GM10266 (cell line): ENCODE results near the gene TMEM255B.

Experiments
- DNase-seq: peaks from one replicate; pipeline ENCODE4 v3.0.0; 2012; ENCODE audit errors: extremely low spot score
- TF ChIP-seq, protein P1 (sequence below): IDR thresholded peaks from 2 replicates; pipeline ENCODE4 v1.5.1; 2012; ENCODE audit warnings: mild to moderate bottlenecking, low read depth; ENCODE audit not compliant: control insufficient read depth, insufficient read depth; ENCODE audit errors: missing control alignments

Gene TMEM255B

DNA sequence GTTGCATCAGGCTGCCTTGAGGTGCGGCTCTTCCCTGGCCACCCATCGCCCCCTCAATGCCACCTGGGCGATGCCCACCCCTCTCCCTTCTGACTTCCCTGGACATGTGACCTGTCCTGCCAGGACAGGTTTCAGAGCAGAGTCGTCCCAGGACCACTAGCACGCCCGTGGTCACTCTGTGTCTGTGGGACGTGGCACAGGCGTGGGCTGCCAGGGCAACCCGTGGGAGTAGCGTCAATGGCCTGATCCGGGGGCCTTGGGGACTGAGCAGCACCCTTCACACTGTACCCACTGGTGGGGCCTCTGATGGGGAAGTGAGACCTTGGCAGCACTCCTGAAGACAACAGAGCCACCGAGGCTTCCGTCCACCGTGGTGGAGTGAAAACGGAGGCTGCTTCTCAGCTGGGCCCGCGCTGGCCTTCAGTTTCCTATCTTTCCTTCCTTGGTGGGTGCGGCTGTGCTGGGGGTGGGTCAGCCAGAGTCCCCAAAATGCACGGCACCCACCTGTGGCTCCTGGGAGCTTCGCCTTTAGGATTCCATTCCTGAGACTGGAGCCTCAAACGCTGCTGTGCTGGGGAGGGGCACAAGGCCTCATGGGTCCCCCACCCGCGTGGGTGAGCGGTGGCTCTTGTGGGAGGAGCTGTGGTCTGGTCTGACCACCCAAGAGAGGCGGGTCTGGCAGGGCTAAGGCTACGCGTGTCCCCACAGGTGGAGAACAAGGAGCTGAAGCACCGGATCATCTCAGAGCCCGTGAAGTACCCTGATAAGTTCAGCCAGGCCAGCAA, 26.7 kb upstream of the TMEM255B start:
- DNase-seq = no peak
- TF ChIP-seq, protein P1, sequence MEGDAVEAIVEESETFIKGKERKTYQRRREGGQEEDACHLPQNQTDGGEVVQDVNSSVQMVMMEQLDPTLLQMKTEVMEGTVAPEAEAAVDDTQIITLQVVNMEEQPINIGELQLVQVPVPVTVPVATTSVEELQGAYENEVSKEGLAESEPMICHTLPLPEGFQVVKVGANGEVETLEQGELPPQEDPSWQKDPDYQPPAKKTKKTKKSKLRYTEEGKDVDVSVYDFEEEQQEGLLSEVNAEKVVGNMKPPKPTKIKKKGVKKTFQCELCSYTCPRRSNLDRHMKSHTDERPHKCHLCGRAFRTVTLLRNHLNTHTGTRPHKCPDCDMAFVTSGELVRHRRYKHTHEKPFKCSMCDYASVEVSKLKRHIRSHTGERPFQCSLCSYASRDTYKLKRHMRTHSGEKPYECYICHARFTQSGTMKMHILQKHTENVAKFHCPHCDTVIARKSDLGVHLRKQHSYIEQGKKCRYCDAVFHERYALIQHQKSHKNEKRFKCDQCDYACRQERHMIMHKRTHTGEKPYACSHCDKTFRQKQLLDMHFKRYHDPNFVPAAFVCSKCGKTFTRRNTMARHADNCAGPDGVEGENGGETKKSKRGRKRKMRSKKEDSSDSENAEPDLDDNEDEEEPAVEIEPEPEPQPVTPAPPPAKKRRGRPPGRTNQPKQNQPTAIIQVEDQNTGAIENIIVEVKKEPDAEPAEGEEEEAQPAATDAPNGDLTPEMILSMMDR = no peak

GRCh38 chr13:113732961-113733950, 25.8 kb upstream of the TMEM255B start:
- TF ChIP-seq, protein P1 = no peak
- no peak for DNase-seq

DNA sequence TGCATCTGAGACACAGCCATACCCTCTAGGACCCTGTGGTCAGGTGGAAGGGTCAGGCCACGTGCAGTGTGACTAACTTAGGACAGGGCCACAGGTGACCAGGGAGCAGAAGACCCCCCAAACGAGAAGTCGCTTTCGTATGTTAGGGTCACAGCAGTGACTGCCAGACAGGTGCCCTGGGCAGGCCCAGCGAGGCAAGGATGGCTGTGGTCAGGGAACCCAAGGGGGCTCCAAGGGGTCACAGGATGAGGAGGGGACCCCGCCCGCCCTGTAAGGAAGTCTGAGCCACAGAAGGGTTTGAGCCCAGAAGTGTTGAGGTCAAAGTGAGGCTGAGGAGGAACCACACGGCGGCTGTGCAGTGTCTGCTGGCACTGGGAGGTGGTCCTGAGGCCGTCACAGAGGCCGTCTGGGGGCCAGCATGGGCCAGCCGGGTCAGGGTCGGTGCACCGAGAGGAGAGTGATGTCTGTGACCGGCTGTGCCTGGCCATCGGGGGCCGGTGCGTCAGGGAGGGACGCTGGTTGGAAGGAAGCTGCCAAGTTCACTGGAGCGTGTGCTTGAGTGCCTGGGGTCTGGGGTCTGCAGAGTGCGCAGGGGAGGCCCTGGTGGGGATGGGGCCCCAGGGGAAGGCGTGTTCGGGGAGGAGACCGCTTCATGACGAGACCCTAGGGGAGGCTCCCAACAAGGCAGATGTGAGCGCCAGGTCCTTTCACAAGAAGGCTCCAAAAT, 24.8 kb upstream of the TMEM255B start:
- DNase-seq = no peak
- TF ChIP-seq, protein P1 = no peak

DNA sequence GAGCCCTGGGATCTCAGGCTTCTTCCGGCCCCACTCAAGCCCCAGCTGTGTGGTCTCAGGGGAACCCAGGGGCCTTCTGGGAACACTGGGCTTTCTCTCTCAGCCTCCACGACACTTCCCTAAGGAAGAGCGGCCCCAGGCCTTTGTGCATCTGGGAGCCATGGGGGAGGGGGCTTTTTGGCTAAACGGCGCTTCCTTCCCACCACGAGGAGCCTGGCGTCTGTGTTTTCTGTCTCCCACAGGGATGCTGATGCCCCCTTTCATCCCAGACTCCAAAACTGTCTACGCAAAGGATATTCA, 24.2 kb upstream of the TMEM255B start:
- DNase-seq = no peak
- TF ChIP-seq, protein P1 = no peak

- DNase-seq = no peak
- TF ChIP-seq, protein P1 = no peak
These were observed 23.8 kb upstream of the TMEM255B start for GRCh38 chr13:113735194-113735593.

- no peak for DNase-seq
These were observed 23.3 kb upstream of the TMEM255B start for GRCh38 chr13:113735750-113736149.

More at GRCh38 chr13:113735750-113736149, 23.3 kb upstream of the TMEM255B start:
- TF ChIP-seq, protein P1 = no peak
